ENCODE data around the gene SLC51B. TPM values are rescaled to one million over a fixed set of nuclear protein-coding genes. Genes with fewer than 3 reads are reported as not detected.
"Not testable (repeated sequence)": the region's sequence is repeated elsewhere in the genome, so short reads cannot be mapped to it uniquely, and the experiment has no call there.

The SLC51B gene
- total and polyA plus RNA-seq, 2 experiments from 2014 or later: 6.5 to 8.6 TPM

DNA sequence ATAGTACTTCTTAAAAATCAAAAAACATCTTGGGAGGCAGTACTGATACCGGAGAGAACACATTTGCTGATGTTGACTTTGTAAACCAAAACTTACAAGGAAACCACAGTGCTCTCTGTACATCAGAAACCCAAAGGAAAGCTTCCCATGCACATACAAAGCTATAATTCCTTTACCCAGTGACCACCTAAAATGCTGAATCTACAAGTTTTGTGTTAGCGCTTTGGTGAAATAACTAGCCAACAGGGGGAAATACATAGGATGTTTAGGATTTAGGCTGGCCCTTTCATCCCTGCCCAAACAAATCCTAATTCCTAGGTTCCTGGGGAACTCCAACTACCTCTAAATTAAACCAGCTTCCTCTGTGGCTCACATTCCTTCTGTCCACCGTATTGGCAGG is 40.2 kb upstream of the SLC51B start:
- H2AFZ ChIP-seq: no peak overlapping the region
- H3K4me1 ChIP-seq (ENCODE audit: insufficient read depth): no peaks in the 10 kb centered on the region
- H3K36me3 ChIP-seq (replicated peaks; ENCODE audit: insufficient read depth, low read depth): no peaks in the 10 kb centered on the region
- no peak overlapping the region for H3K27ac ChIP-seq
- H3K4me2 ChIP-seq: no peak overlapping the region
- no peaks in the 10 kb centered on the region for H3K9me2 ChIP-seq (replicated peaks; ENCODE audit: insufficient read depth)
- 87% methylated on average over 3 of the region's 3 CpGs for WGBS (ENCODE audit: low lambda C conversion rate, missing lambda C conversion rate)
- TF ChIP-seq EZH2 (IDR thresholded peaks at IDR 0.05; ENCODE audit: borderline replicate concordance) (no peak), EZH2phosphoT487 (IDR thresholded peaks at IDR 0.05; ENCODE audit: low read depth, severe bottlenecking, unreplicated experiment) (no peak)
- TF ChIP-seq, protein P1, sequence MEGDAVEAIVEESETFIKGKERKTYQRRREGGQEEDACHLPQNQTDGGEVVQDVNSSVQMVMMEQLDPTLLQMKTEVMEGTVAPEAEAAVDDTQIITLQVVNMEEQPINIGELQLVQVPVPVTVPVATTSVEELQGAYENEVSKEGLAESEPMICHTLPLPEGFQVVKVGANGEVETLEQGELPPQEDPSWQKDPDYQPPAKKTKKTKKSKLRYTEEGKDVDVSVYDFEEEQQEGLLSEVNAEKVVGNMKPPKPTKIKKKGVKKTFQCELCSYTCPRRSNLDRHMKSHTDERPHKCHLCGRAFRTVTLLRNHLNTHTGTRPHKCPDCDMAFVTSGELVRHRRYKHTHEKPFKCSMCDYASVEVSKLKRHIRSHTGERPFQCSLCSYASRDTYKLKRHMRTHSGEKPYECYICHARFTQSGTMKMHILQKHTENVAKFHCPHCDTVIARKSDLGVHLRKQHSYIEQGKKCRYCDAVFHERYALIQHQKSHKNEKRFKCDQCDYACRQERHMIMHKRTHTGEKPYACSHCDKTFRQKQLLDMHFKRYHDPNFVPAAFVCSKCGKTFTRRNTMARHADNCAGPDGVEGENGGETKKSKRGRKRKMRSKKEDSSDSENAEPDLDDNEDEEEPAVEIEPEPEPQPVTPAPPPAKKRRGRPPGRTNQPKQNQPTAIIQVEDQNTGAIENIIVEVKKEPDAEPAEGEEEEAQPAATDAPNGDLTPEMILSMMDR (IDR thresholded peaks at IDR 0.05; ENCODE audit: poor library complexity): no peak
- DNase-seq (ENCODE audit: low spot score): no peak
- no peaks in the 10 kb centered on the region for H3K27me3 ChIP-seq
- no peaks in the 10 kb centered on the region for H3K79me2 ChIP-seq
- no peak overlapping the region for H3K4me3 ChIP-seq
- H3K9me3 ChIP-seq (ENCODE audit: low read depth): no peaks in the 10 kb centered on the region
- no peaks in the 10 kb centered on the region for H4K20me1 ChIP-seq (ENCODE audit: insufficient read depth, poor library complexity, severe bottlenecking)

- Histone ChIP-seq H3K27me3 (no peaks in the 10 kb centered on the region), H3K4me2 (no peak overlapping the region), H3K79me2 (no peaks in the 10 kb centered on the region), H3K4me1 (ENCODE audit: insufficient read depth) (no peaks in the 10 kb centered on the region), H2AFZ (no peak overlapping the region), H4K20me1 (ENCODE audit: insufficient read depth, poor library complexity, severe bottlenecking) (no peaks in the 10 kb centered on the region), H3K9me3 (ENCODE audit: low read depth) (no peaks in the 10 kb centered on the region), H3K27ac (no peak overlapping the region), H3K9me2 (replicated peaks; ENCODE audit: insufficient read depth) (no peaks in the 10 kb centered on the region), H3K4me3 (no peak overlapping the region), H3K36me3 (replicated peaks; ENCODE audit: insufficient read depth, low read depth) (no peaks in the 10 kb centered on the region)
- DNase-seq (ENCODE audit: low spot score): no peak
- 73% methylated on average over 3 of the region's 3 CpGs for WGBS (ENCODE audit: low lambda C conversion rate, missing lambda C conversion rate)
- no peak for TF ChIP-seq EZH2 (IDR thresholded peaks at IDR 0.05; ENCODE audit: borderline replicate concordance)
- TF ChIP-seq, protein P1 (IDR thresholded peaks at IDR 0.05; ENCODE audit: poor library complexity): no peak
- no peak for TF ChIP-seq EZH2phosphoT487 (IDR thresholded peaks at IDR 0.05; ENCODE audit: low read depth, severe bottlenecking, unreplicated experiment)
These were observed 38.3 kb upstream of the SLC51B start for GRCh38 chr15:65006876-65007275.

DNA sequence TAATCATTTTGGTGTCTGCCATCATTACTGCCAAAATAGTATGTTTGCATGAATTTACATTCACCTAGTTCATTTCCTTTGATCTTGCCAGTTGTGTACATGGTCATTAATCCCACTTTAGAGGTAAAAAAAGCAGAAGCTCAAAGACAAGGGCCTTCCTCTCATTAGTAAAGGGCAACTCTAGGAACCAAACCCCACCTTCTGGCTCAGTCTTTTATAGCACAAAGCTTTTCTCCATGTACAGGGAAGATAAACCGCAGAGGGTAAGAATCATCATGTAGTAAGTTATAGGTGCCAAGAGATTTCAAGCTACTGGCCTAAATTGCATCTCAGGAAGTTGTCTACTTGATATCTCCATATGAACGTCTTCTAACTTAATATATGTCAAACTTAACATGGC is 36.2 kb upstream of the SLC51B start:
- Histone ChIP-seq H3K27ac (no peak overlapping the region), H2AFZ (no peak overlapping the region), H3K79me2 (no peaks in the 10 kb centered on the region), H4K20me1 (ENCODE audit: insufficient read depth, poor library complexity, severe bottlenecking) (no peaks in the 10 kb centered on the region), H3K4me1 (ENCODE audit: insufficient read depth) (no peaks in the 10 kb centered on the region), H3K9me3 (ENCODE audit: low read depth) (no peaks in the 10 kb centered on the region), H3K4me3 (no peak overlapping the region), H3K9me2 (replicated peaks; ENCODE audit: insufficient read depth) (no peaks in the 10 kb centered on the region), H3K36me3 (replicated peaks; ENCODE audit: insufficient read depth, low read depth) (no peaks in the 10 kb centered on the region), H3K27me3 (no peaks in the 10 kb centered on the region), H3K4me2 (no peak overlapping the region)
- 79% methylated on average over 2 of the region's 2 CpGs for WGBS (ENCODE audit: low lambda C conversion rate, missing lambda C conversion rate)
- TF ChIP-seq, protein P1 (IDR thresholded peaks at IDR 0.05; ENCODE audit: poor library complexity): peak; percentile 11
- no peak for TF ChIP-seq EZH2 (IDR thresholded peaks at IDR 0.05; ENCODE audit: borderline replicate concordance)
- no peak for DNase-seq (ENCODE audit: low spot score)

- H3K27me3 ChIP-seq; H3K9me2 ChIP-seq (replicated peaks; ENCODE audit: insufficient read depth); H3K4me3 ChIP-seq; H3K27ac ChIP-seq; H3K4me1 ChIP-seq (ENCODE audit: insufficient read depth); H4K20me1 ChIP-seq (ENCODE audit: insufficient read depth, poor library complexity, severe bottlenecking); H3K4me2 ChIP-seq; H2AFZ ChIP-seq; H3K9me3 ChIP-seq (ENCODE audit: low read depth); H3K36me3 ChIP-seq (replicated peaks; ENCODE audit: insufficient read depth, low read depth); H3K79me2 ChIP-seq; DNase-seq (ENCODE audit: low spot score): not testable (repeated sequence)
- 77% methylated on average over 4 of the region's 4 CpGs for WGBS (ENCODE audit: low lambda C conversion rate, missing lambda C conversion rate)
These were observed 34.0 kb upstream of the SLC51B start for GRCh38 chr15:65011198-65011597.

All from hepatocyte (in vitro differentiated cells).